GM21529 (cell line): Measurements from ENCODE around the gene RAC2.

ENCODE experiments used
- ATAC-seq: cut with Tn5 transposase; IDR thresholded peaks from one replicate; pipeline ENCODE4 v1.9.1; 2021; ENCODE audit not compliant: unreplicated experiment

RAC2 gene

GRCh38 chr22:37178350-37179125, 65.5 kb downstream of the RAC2 start:
- ATAC-seq: no peak

- ATAC-seq: no peak
Measured at GRCh38 chr22:37177755-37178154, 66.3 kb downstream of the RAC2 start.

GRCh38 chr22:37177221-37177620, 66.8 kb downstream of the RAC2 start:
- no peak for ATAC-seq

GRCh38 chr22:37176464-37177061, 67.5 kb downstream of the RAC2 start:
- ATAC-seq: no peak

- ATAC-seq: no peak
Measured at GRCh38 chr22:37175414-37176281, 68.4 kb downstream of the RAC2 start.
